ENCODE results near the gene KRTAP4-5. TPM values are rescaled to one million over a fixed set of nuclear protein-coding genes. Genes with fewer than 3 reads are reported as not detected.
"Not testable (repeated sequence)": the region's sequence is repeated elsewhere in the genome, so short reads cannot be mapped to it uniquely, and the experiment has no call there.

Gene KRTAP4-5
- polyA plus RNA-seq, 3 donors from 2014 or later = not detected

GRCh38 chr17:41111151-41111885, 38.3 kb downstream of the KRTAP4-5 start:
- Mint-ChIP-seq H3K4me1 (no peaks in the 10 kb centered on the region), H3K27ac (no peak overlapping the region), H3K9me3 (no peaks in the 10 kb centered on the region), H3K36me3 (no peaks in the 10 kb centered on the region), H3K27me3 (ENCODE audit: low read depth in 3 of 3) (peaks cover 3 to 9% (median 5%) of the 10 kb centered on the region in 3 donors), H3K4me3 (no peak overlapping the region)
- no peak for DNase-seq

- H3K4me3 Mint-ChIP-seq, H3K4me1 Mint-ChIP-seq, DNase-seq, H3K27ac Mint-ChIP-seq, H3K36me3 Mint-ChIP-seq, H3K9me3 Mint-ChIP-seq: not testable (repeated sequence)
- H3K27me3 Mint-ChIP-seq (ENCODE audit: low read depth in 3 of 3) = peaks cover 3 to 12% (median 3%) of the 10 kb centered on the region in 3 donors
Observed at GRCh38 chr17:41108728-41109386, 40.8 kb downstream of the KRTAP4-5 start.

- H3K36me3 Mint-ChIP-seq = no peaks in the 10 kb centered on the region
- peaks cover 3 to 12% (median 5%) of the 10 kb centered on the region in 3 donors for H3K27me3 Mint-ChIP-seq (ENCODE audit: low read depth in 3 of 3)
- H3K4me1 Mint-ChIP-seq = no peaks in the 10 kb centered on the region
- no peak overlapping the region for H3K27ac Mint-ChIP-seq
- DNase-seq = no peak
- H3K4me3 Mint-ChIP-seq = no peak overlapping the region
- H3K9me3 Mint-ChIP-seq = no peaks in the 10 kb centered on the region
Observed at GRCh38 chr17:41107941-41108450, 41.6 kb downstream of the KRTAP4-5 start.

- not testable (repeated sequence) for DNase-seq; H3K4me1 Mint-ChIP-seq; H3K27me3 Mint-ChIP-seq (ENCODE audit: low read depth in 3 of 3); H3K36me3 Mint-ChIP-seq; H3K27ac Mint-ChIP-seq; H3K4me3 Mint-ChIP-seq; H3K9me3 Mint-ChIP-seq
Observed at GRCh38 chr17:41105347-41105746, 44.3 kb downstream of the KRTAP4-5 start, which contains the start of gene KRTAP4-9. Gene KRTAP4-9, plus strand, starts transcription at chr17:41105389. Its CDS starts 0 bp downstream, at chr17:41105389.

- not testable (repeated sequence) for H3K27ac Mint-ChIP-seq; H3K36me3 Mint-ChIP-seq; H3K9me3 Mint-ChIP-seq; H3K27me3 Mint-ChIP-seq (ENCODE audit: low read depth in 3 of 3); DNase-seq; H3K4me1 Mint-ChIP-seq; H3K4me3 Mint-ChIP-seq
Observed at GRCh38 chr17:41104386-41105038, 45.1 kb downstream of the KRTAP4-5 start.

GRCh38 chr17:41103896-41104295, 45.7 kb downstream of the KRTAP4-5 start:
- no peak overlapping the region for H3K4me3 Mint-ChIP-seq
- peaks cover 3 to 9% (median 7%) of the 10 kb centered on the region in 3 donors for H3K27me3 Mint-ChIP-seq (ENCODE audit: low read depth in 3 of 3)
- H3K27ac Mint-ChIP-seq = no peak overlapping the region
- DNase-seq = no peak
- no peaks in the 10 kb centered on the region for H3K36me3 Mint-ChIP-seq
- no peaks in the 10 kb centered on the region for H3K4me1 Mint-ChIP-seq
- H3K9me3 Mint-ChIP-seq = no peaks in the 10 kb centered on the region

GRCh38 chr17:41101586-41102259, 47.9 kb downstream of the KRTAP4-5 start, which contains the start of gene KRTAP4-16:
Gene KRTAP4-16, minus strand, starts transcription at chr17:41102209. Its CDS starts 0 bp downstream, at chr17:41102209.
- H3K9me3 Mint-ChIP-seq = no peaks in the 10 kb centered on the region
- H3K4me1 Mint-ChIP-seq = no peaks in the 10 kb centered on the region

GRCh38 chr17:41099682-41100480, 49.7 kb downstream of the KRTAP4-5 start:
- DNase-seq; H3K27ac Mint-ChIP-seq; H3K4me1 Mint-ChIP-seq; H3K9me3 Mint-ChIP-seq; H3K27me3 Mint-ChIP-seq (ENCODE audit: low read depth in 3 of 3); H3K4me3 Mint-ChIP-seq; H3K36me3 Mint-ChIP-seq: not testable (repeated sequence)

More at GRCh38 chr17:41101586-41102259, 47.9 kb downstream of the KRTAP4-5 start, which contains the start of gene KRTAP4-16:
- no peak within 1 kb of the TSS for H3K27ac Mint-ChIP-seq
- H3K27me3 Mint-ChIP-seq (ENCODE audit: low read depth in 3 of 3) = peaks cover 2 to 11% (median 7%) of the 10 kb centered on the region in 3 donors
- no peak within 1 kb of the TSS for H3K4me3 Mint-ChIP-seq
- no peak for DNase-seq
- H3K36me3 Mint-ChIP-seq = no peaks in the 10 kb centered on the region

Other genes with a start within 250 kb of the KRTAP4-5 start
- gene KRT23, start 212.2 kb downstream of the KRTAP4-5 start, polyA plus RNA-seq = not detected
- gene KRT39, start 182.9 kb downstream of the KRTAP4-5 start, polyA plus RNA-seq = not detected
- gene KRT40, start 165.5 kb downstream of the KRTAP4-5 start, polyA plus RNA-seq = not detected
- not detected for gene KRTAP3-3, start 155.7 kb downstream of the KRTAP4-5 start, polyA plus RNA-seq
- gene KRTAP3-2, start 149.9 kb downstream of the KRTAP4-5 start, polyA plus RNA-seq = not detected
- not detected for gene KRTAP3-1, start 140.7 kb downstream of the KRTAP4-5 start, polyA plus RNA-seq
- gene KRTAP1-5, start 122.6 kb downstream of the KRTAP4-5 start, polyA plus RNA-seq = not detected
- not detected for gene KRTAP1-4, start 119.6 kb downstream of the KRTAP4-5 start, polyA plus RNA-seq
- gene KRTAP1-3, start 115.0 kb downstream of the KRTAP4-5 start, polyA plus RNA-seq = not detected
- not detected for gene KRTAP1-1, start 108.4 kb downstream of the KRTAP4-5 start, polyA plus RNA-seq
- gene KRTAP2-1, start 102.5 kb downstream of the KRTAP4-5 start, polyA plus RNA-seq = not detected
- gene KRTAP2-2, start 94.6 kb downstream of the KRTAP4-5 start, polyA plus RNA-seq = not detected
- gene KRTAP2-3, start 89.7 kb downstream of the KRTAP4-5 start, polyA plus RNA-seq = not detected
- not detected for gene KRTAP2-4, start 83.9 kb downstream of the KRTAP4-5 start, polyA plus RNA-seq
- gene KRTAP4-7, start 65.7 kb downstream of the KRTAP4-5 start, polyA plus RNA-seq = not detected
- not detected for gene KRTAP4-8, start 51.7 kb downstream of the KRTAP4-5 start, polyA plus RNA-seq
- not detected for gene KRTAP4-16, start 47.6 kb downstream of the KRTAP4-5 start, polyA plus RNA-seq
- gene KRTAP4-9, start 44.4 kb downstream of the KRTAP4-5 start, polyA plus RNA-seq = not detected
- gene KRTAP4-11, start 31.5 kb downstream of the KRTAP4-5 start, polyA plus RNA-seq = not detected
- gene KRTAP4-12, start 25.6 kb downstream of the KRTAP4-5 start, polyA plus RNA-seq = not detected
- not detected for gene KRTAP4-6, start 9.3 kb downstream of the KRTAP4-5 start, polyA plus RNA-seq
- gene KRTAP4-4, start 10.9 kb upstream of the KRTAP4-5 start, polyA plus RNA-seq = not detected
- gene KRTAP4-3, start 18.4 kb upstream of the KRTAP4-5 start, polyA plus RNA-seq = not detected
- not detected for gene KRTAP4-2, start 28.4 kb upstream of the KRTAP4-5 start, polyA plus RNA-seq
- not detected for gene KRTAP4-1, start 35.1 kb upstream of the KRTAP4-5 start, polyA plus RNA-seq
- not detected for gene KRTAP9-1, start 40.1 kb upstream of the KRTAP4-5 start, polyA plus RNA-seq
- gene KRTAP9-2, start 76.8 kb upstream of the KRTAP4-5 start, polyA plus RNA-seq = not detected
- gene KRTAP9-3, start 82.6 kb upstream of the KRTAP4-5 start, polyA plus RNA-seq = not detected
- not detected for gene KRTAP9-8, start 88.2 kb upstream of the KRTAP4-5 start, polyA plus RNA-seq
- gene KRTAP9-4, start 99.9 kb upstream of the KRTAP4-5 start, polyA plus RNA-seq = not detected
- gene KRTAP9-9, start 105.6 kb upstream of the KRTAP4-5 start, polyA plus RNA-seq = not detected
- not detected for gene KRTAP9-6, start 115.6 kb upstream of the KRTAP4-5 start, polyA plus RNA-seq
- gene KRTAP9-7, start 125.9 kb upstream of the KRTAP4-5 start, polyA plus RNA-seq = not detected
- not detected for gene KRTAP29-1, start 153.0 kb upstream of the KRTAP4-5 start, polyA plus RNA-seq
- under 1 TPM in 2 of 3 donors, not detected in 1; 0.17 to 0.30 TPM for gene KRTAP16-1, start 159.5 kb upstream of the KRTAP4-5 start, polyA plus RNA-seq
- not detected for gene KRTAP17-1, start 165.9 kb upstream of the KRTAP4-5 start, polyA plus RNA-seq
- not detected for gene KRT33A, start 201.0 kb upstream of the KRTAP4-5 start, polyA plus RNA-seq
- gene KRT33B, start 220.0 kb upstream of the KRTAP4-5 start, polyA plus RNA-seq = not detected
- gene KRT34, start 232.5 kb upstream of the KRTAP4-5 start, polyA plus RNA-seq = not detected
- gene KRT31, start 247.8 kb upstream of the KRTAP4-5 start, polyA plus RNA-seq = not detected

Data from immature natural killer cell (primary cell).